Neutrophil (primary cell): ENCODE results near the gene UBXN11.
A peak's percentile ranks its signal among the peaks of the same experiment; 100 is the strongest.

Experiments used
- H3K27ac ChIP-seq: fragments of 200-600 bp; sonication (generic); 2 replicates; pipeline ENCODE4 v1.5.1; 2016; ENCODE audit warnings: mild to moderate bottlenecking, moderate library complexity
- H3K27me3 ChIP-seq: fragments of 200-600 bp; sonication (generic); 2 replicates; pipeline ENCODE4 v1.6.0; 2016; ENCODE audit warnings: mild to moderate bottlenecking
- H3K36me3 ChIP-seq: fragments of 200-600 bp; sonication (generic); 2 replicates; pipeline ENCODE4 v1.5.1; 2017
- H3K4me1 ChIP-seq, 2 experiments: fragments of 200-600 bp in 1 of 2; sonication (generic) in 1 of 2; 1 replicate in 1 of 2; 2 replicates in 1 of 2; pipeline versions ENCODE4 v1.5.1 to v1.6.1; 2013 to 2016; ENCODE audit warnings: low read depth in 1 of 2, low read length in 1 of 2, mild to moderate bottlenecking in 1 of 2, moderate library complexity in 1 of 2; ENCODE audit not compliant: control insufficient read depth in 1 of 2, insufficient read depth in 1 of 2
- H3K4me3 ChIP-seq, 2 experiments: fragments of 200-600 bp in 1 of 2; sonication (generic) in 1 of 2; 1 replicate in 1 of 2; 2 replicates in 1 of 2; pipeline ENCODE4 v1.5.1; 2013 to 2016; ENCODE audit warnings: low read depth in 1 of 2, low read length in 1 of 2, mild to moderate bottlenecking in 1 of 2, moderate library complexity in 1 of 2
- H3K9me3 ChIP-seq: fragments of 200-600 bp; sonication (generic); 2 replicates; pipeline ENCODE4 v1.5.1; 2016
- TF ChIP-seq, protein P1 (sequence below): fragments of 200-600 bp; sonication (generic); IDR thresholded peaks from 2 replicates; pipeline ENCODE4 v1.5.1; 2016; ENCODE audit warnings: antibody characterized with exemption

UBXN11 gene

DNA sequence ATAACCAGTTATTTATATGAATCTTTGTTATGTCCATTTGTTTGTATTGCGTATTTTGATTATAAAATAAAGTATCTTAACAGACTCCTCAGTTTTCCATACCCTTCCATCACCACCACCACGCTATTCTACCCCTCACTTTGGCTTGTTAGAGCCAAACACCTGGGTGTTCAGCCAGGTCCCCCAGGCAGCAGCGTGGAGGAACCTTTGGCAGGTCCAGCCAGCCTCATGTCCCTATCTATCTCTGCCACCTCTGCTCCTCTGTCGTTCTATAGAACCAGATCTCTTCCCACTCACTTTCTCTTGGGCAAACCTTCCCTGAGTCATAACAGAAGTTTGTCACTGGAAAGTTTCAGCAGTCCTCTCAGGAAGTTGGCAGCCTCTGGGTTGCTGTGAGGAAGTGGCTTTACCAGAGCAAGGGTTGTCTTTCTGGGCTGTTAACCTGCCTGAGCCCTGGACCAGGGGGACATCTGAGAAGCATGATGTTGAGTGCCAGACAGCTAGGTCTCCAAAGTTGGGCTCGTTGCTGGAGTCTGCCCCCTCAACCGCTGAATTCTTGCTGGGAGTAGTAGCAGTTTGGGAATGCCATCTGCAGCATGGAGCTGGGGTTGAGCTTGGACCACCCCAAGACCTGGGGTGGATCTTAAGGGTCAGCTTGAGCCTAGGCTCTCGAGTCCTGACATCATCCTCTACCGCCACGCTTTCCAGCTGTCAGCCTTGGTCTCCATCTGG is 27.5 kb downstream of the UBXN11 start:
- peak overlapping the region; percentile 100 for H3K27ac ChIP-seq
- H3K36me3 ChIP-seq = peaks cover 32% of the 10 kb centered on the region
- TF ChIP-seq, protein P1, sequence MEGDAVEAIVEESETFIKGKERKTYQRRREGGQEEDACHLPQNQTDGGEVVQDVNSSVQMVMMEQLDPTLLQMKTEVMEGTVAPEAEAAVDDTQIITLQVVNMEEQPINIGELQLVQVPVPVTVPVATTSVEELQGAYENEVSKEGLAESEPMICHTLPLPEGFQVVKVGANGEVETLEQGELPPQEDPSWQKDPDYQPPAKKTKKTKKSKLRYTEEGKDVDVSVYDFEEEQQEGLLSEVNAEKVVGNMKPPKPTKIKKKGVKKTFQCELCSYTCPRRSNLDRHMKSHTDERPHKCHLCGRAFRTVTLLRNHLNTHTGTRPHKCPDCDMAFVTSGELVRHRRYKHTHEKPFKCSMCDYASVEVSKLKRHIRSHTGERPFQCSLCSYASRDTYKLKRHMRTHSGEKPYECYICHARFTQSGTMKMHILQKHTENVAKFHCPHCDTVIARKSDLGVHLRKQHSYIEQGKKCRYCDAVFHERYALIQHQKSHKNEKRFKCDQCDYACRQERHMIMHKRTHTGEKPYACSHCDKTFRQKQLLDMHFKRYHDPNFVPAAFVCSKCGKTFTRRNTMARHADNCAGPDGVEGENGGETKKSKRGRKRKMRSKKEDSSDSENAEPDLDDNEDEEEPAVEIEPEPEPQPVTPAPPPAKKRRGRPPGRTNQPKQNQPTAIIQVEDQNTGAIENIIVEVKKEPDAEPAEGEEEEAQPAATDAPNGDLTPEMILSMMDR = no peak
- H3K9me3 ChIP-seq = no peaks in the 10 kb centered on the region
- H3K4me1 ChIP-seq = peaks cover 69 to 86% of the 10 kb centered on the region in 2 experiments
- no peaks in the 10 kb centered on the region for H3K27me3 ChIP-seq
- peak overlapping the region; percentile 83 to 97 for H3K4me3 ChIP-seq

DNA sequence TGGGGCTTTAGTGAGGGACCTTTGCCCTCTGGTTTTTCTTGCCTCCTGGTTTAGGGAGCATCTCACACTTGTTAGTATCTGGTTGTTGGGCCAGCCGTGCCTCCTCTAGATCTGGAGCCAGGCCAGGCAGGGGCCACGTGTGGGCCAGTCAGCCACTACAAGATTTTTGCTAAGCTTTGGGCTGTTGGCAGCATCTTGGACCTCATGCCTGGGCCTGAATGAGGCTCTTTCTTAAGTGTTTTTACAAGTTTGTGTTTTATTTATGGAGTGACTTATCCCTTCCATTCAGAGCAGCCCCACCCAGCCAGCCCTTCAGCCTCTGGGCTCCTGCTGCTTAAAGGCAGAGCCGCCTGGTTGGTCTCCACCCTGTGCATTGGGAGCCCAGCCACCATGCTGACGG is 28.1 kb downstream of the UBXN11 start:
- Histone ChIP-seq H3K4me3 (peak overlapping the region in 1 of 2 experiments; percentile 97), H3K27me3 (no peaks in the 10 kb centered on the region), H3K9me3 (no peaks in the 10 kb centered on the region), H3K36me3 (peaks cover 28% of the 10 kb centered on the region), H3K27ac (peak overlapping the region; percentile 100), H3K4me1 (peaks cover 69 to 86% of the 10 kb centered on the region in 2 experiments)
- TF ChIP-seq, protein P1 = no peak

DNA sequence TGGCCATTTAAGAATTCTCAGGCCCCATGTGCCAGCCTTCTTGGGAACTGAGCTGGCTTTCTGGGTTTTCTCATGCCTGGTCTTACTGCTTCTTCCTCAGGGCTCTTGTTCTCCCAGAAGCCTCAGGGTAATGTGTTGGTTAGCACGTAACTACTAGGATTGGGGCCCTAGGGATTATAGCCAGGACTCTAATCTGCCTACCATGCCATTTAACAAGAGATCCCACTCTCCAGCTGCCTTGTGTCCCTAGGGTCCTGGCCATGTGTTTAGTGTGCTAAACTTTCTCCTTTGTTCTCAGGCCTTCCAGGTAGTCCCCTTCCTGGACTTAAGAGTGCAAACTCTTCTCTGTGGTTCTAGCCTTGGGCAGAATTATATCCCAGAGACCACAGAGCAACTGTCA is 28.7 kb downstream of the UBXN11 start:
- H3K4me1 ChIP-seq = peaks cover 69 to 85% of the 10 kb centered on the region in 2 experiments
- no peaks in the 10 kb centered on the region for H3K27me3 ChIP-seq
- H3K36me3 ChIP-seq = peaks cover 22% of the 10 kb centered on the region
- H3K9me3 ChIP-seq = no peaks in the 10 kb centered on the region
- TF ChIP-seq, protein P1 = no peak
- H3K27ac ChIP-seq = peak overlapping the region; percentile 100
- H3K4me3 ChIP-seq = no peak overlapping the region

DNA sequence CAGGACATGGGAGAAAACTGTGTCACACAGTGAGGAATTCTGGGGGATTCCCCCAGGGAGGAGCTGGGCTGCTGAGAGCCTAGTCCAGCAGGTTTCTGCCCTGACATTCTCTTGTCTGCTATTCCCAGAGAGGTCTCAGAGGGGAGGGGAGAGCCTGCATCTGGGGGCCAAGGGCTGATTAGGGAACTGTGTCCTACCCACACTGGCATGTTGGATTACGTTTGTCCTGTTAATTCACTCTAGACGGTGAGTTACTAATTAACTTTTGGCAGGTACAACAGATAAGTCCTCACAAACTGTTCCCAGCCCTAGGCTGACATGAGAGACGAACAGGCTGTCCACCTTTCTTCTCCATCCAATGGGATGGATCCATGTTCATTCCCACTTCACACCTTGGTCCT is 29.2 kb downstream of the UBXN11 start:
- Histone ChIP-seq H3K9me3 (no peaks in the 10 kb centered on the region), H3K4me1 (peaks cover 69 to 81% of the 10 kb centered on the region in 2 experiments), H3K36me3 (peaks cover 17% of the 10 kb centered on the region), H3K27me3 (no peaks in the 10 kb centered on the region), H3K27ac (peak overlapping the region; percentile 100), H3K4me3 (no peak overlapping the region)
- TF ChIP-seq, protein P1 = no peak

DNA sequence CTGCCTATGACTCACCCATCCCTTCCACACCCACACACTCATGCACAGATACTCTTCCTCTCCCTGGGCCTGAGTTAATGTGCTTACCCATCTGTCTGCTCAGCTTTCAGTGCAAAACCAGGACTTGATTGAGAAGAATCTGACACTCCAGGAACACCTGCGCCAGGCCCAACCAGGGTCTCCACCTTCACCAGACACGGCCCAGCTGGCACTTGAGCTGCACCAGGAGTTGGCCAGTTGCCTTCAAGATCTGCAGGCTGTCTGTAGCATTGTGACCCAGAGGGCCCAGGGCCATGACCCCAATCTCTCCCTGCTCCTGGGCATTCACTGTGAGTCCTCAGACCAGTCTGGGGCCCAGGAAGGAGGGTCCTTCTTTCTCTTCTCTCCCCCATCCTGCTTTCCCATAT is 30.0 kb downstream of the UBXN11 start:
- Histone ChIP-seq H3K9me3 (no peaks in the 10 kb centered on the region), H3K27me3 (no peaks in the 10 kb centered on the region), H3K4me1 (peaks cover 64 to 73% of the 10 kb centered on the region in 2 experiments), H3K36me3 (peaks cover 14% of the 10 kb centered on the region), H3K4me3 (no peak overlapping the region), H3K27ac (peak overlapping the region; percentile 100)
- TF ChIP-seq, protein P1 = no peak
